Nephron progenitor cell (in vitro differentiated cells): ENCODE measurements around the gene MOSPD3.

Source experiments
- DNase-seq: peaks from one replicate; pipeline ENCODE4 v3.0.0; 2021
- H3K27ac Mint-ChIP-seq: 2 replicates; pipeline ENCODE4 v1.8.0; 2021; ENCODE audit warnings: mild to moderate bottlenecking, moderate library complexity, mixed read lengths
- H3K27me3 Mint-ChIP-seq: 2 replicates; pipeline ENCODE4 v1.8.0; 2021; ENCODE audit warnings: mild to moderate bottlenecking, low read depth, mixed read lengths; ENCODE audit not compliant: poor library complexity
- H3K36me3 Mint-ChIP-seq: 2 replicates; pipeline ENCODE4 v1.8.0; 2021; ENCODE audit warnings: low read depth, mixed read lengths
- H3K4me1 Mint-ChIP-seq: 2 replicates; pipeline ENCODE4 v1.8.0; 2021; ENCODE audit warnings: mixed read lengths
- H3K4me3 Mint-ChIP-seq: 2 replicates; pipeline ENCODE4 v1.8.0; 2021; ENCODE audit warnings: mild to moderate bottlenecking, moderate library complexity, mixed read lengths
- H3K9me3 Mint-ChIP-seq: 2 replicates; pipeline ENCODE4 v1.8.0; 2021; ENCODE audit warnings: mild to moderate bottlenecking, moderate library complexity, mixed read lengths
- CTCF ChIP-seq: fragments of 200-600 bp; sonication (generic); IDR thresholded peaks from 2 replicates; pipeline ENCODE4 v1.5.0; 2021; ENCODE audit warnings: antibody characterized with exemption

The MOSPD3 gene

GRCh38 chr7:100575206-100575631 lies 37.1 kb upstream of the MOSPD3 start:
- no peak for TF ChIP-seq CTCF
- H3K4me3 Mint-ChIP-seq: no peak overlapping the region

GRCh38 chr7:100575746-100576383 lies 36.5 kb upstream of the MOSPD3 start:
- peaks cover 16% of the 10 kb centered on the region for H3K36me3 Mint-ChIP-seq
- no peak overlapping the region for H3K4me3 Mint-ChIP-seq
- no peak for TF ChIP-seq CTCF
- H3K4me1 Mint-ChIP-seq: peaks cover 24% of the 10 kb centered on the region
- DNase-seq: no peak
- H3K27me3 Mint-ChIP-seq: no peaks in the 10 kb centered on the region
- H3K27ac Mint-ChIP-seq: no peak overlapping the region
- no peaks in the 10 kb centered on the region for H3K9me3 Mint-ChIP-seq

More at GRCh38 chr7:100575206-100575631, 37.1 kb upstream of the MOSPD3 start:
- Mint-ChIP-seq H3K27ac (no peak overlapping the region), H3K4me1 (peaks cover 25% of the 10 kb centered on the region), H3K27me3 (no peaks in the 10 kb centered on the region), H3K9me3 (no peaks in the 10 kb centered on the region), H3K36me3 (peaks cover 16% of the 10 kb centered on the region)
- DNase-seq: no peak

GRCh38 chr7:100576384-100576993 lies 35.9 kb upstream of the MOSPD3 start:
- Mint-ChIP-seq H3K36me3 (peaks cover 16% of the 10 kb centered on the region), H3K4me1 (peaks cover 17% of the 10 kb centered on the region), H3K9me3 (no peaks in the 10 kb centered on the region), H3K4me3 (no peak overlapping the region), H3K27ac (peak overlapping the region; percentile 22), H3K27me3 (no peaks in the 10 kb centered on the region)
- no peak for DNase-seq
- no peak for TF ChIP-seq CTCF

GRCh38 chr7:100577103-100577502 lies 35.2 kb upstream of the MOSPD3 start:
- Mint-ChIP-seq H3K27me3 (no peaks in the 10 kb centered on the region), H3K27ac (no peak overlapping the region), H3K9me3 (no peaks in the 10 kb centered on the region), H3K4me3 (no peak overlapping the region), H3K36me3 (peaks cover 16% of the 10 kb centered on the region), H3K4me1 (peaks cover 11% of the 10 kb centered on the region)
- no peak for TF ChIP-seq CTCF
- DNase-seq: no peak

- Mint-ChIP-seq H3K9me3 (no peaks in the 10 kb centered on the region), H3K4me1 (peaks cover 9% of the 10 kb centered on the region), H3K27ac (no peak overlapping the region), H3K27me3 (no peaks in the 10 kb centered on the region), H3K36me3 (peaks cover 16% of the 10 kb centered on the region), H3K4me3 (no peak overlapping the region)
- DNase-seq: no peak
- no peak for TF ChIP-seq CTCF
These were observed 34.8 kb upstream of the MOSPD3 start for GRCh38 chr7:100577507-100577906.
